Myocyte (in vitro differentiated cells): Measurements from ENCODE around the gene ITPRID2. TPM values are rescaled to one million over a fixed set of nuclear protein-coding genes. Genes with fewer than 3 reads are reported as not detected.

Experiments used
- DNase-seq: peaks from one replicate; pipeline ENCODE4 v3.0.0-alpha.2; 2012; ENCODE audit warnings: low read depth
- total RNA-seq: library from RNA; depleted of rRNA; stranded (reverse); fragments of >200 nt; gene quantifications from 2 replicates; pipeline ENCODE4 v1.2.3, GENCODE V29; 2014

Gene ITPRID2
- total RNA-seq, 1 donor from 2014 or later, result 121 TPM

DNA sequence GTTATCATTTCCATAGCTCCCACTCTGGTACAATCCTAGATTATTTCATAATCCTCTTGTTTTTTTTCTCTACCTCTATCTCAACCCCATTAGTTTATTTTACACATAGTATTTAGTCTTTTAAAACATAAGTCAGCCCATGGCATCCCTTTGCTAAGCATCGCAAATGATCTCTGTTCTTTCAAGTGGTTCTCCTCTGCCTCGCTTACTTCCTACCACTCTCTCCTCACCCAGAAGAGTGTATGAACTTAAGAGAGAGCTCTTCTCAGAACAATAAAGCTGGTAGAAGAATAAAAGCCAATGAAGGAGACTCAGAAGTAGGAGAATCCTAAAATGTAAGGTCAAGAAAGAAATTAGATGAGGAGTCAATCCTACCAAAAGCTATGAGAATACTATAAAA is 12.2 kb upstream of the ITPRID2 start:
- no peak for DNase-seq

DNA sequence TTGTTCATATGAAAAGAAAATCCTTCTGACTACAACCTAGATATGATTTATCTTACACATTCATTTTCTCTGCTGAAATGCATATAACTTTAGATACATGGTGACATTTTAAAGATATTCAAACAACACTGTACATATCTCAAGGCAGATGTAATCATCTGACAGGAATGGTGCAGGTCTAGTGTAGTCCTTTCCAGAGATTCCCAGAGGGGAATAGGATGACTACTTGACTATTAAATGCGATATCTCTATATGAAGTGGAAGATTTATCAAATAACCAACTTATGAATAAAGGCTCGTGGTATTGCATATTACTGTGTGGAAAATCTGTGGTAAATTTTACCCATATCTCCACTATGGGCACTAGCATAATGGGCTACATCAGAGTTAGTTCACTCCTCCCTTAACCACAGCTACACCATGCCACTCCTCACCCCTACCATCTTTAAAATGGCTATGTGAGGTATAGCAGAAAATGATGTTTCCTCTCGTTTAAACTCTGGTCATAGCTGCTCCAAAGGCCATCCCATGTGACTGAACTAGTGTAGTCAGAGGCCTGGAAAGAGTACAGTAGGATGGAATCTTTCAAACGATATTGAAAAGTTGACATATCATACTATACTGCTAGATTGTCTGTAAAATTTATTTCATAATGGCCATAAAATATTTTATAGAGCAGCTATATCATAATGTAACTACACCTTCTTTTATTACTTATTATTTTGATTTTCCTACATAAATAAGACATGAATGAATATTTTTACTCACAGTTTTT is 9.1 kb upstream of the ITPRID2 start:
- DNase-seq, result no peak

DNA sequence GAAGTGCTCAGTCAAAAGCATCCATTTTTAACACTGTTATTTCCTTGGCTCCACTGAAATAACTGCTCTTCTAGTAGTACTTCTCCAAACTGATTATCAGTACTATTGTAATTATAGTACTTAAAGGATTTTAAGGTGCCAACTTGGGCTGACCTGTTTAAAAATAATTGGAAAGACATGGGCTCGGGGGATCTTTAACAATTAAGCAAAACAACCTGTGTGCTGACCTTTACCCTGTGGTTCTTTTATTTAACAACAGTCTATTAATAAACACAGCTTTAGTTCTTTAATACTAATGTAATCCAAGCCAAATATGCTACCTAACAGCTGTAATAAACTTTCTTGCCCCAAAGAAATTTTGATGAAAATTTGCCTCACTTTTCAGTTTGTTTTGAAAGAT is 6.9 kb upstream of the ITPRID2 start:
- DNase-seq, result no peak

GRCh38 chr2:181885096-181885495 is 6.4 kb upstream of the ITPRID2 start:
- no peak for DNase-seq

GRCh38 chr2:181886192-181886591 is 5.3 kb upstream of the ITPRID2 start:
- no peak for DNase-seq

DNA sequence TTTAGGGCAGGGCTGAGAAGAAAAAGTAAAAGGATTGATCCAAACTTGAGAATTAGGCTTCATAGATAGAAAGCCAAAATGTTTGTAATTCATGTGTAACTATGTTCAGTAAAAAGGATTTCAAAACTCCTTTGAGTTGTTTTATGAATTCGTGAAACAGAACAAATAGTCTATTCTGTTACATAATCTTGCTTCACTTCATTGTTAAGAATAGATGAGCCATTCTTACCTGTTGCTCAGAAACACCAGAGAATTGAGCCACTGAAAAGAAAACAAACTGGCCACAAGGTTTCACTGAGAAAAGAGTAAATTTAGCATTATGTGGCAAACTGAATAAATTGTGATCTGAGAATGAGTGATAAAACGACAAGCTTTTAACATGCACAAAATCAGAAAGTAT is 4.5 kb upstream of the ITPRID2 start:
- no peak for DNase-seq

- no peak for DNase-seq
These were observed 1.8 kb upstream of the ITPRID2 start for GRCh38 chr2:181889776-181890175.

- no peak for DNase-seq
These were observed 1.3 kb upstream of the ITPRID2 start for GRCh38 chr2:181890271-181890670.

GRCh38 chr2:181891966-181892798 is 652 bp downstream of the ITPRID2 start:
- DNase-seq, result peak; percentile 82

- no peak for DNase-seq
These were observed 1.4 kb downstream of the ITPRID2 start for GRCh38 chr2:181892799-181893435.

DNA sequence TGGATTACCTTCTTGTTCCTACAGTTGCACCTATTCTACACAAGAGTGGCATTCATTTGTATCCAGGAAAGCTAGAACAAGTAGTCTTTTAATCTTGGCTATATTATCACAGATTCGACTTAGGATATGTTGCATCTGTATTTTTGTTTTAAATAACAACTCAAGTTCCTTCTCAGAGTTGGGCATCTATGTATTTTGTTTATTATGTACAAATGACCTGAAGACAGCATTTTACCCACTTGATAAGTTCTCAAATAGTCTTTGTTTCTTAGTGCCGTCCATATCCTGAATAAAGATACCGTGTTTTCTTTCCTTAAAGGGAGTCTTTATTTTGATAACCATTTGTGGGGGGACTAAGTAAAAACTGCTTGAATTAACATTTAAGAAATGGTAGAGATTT is 2.9 kb downstream of the ITPRID2 start:
- DNase-seq, result no peak

GRCh38 chr2:181895818-181896217 is 4.3 kb downstream of the ITPRID2 start:
- DNase-seq, result no peak

GRCh38 chr2:181896286-181896685 is 4.8 kb downstream of the ITPRID2 start:
- DNase-seq, result no peak

DNA sequence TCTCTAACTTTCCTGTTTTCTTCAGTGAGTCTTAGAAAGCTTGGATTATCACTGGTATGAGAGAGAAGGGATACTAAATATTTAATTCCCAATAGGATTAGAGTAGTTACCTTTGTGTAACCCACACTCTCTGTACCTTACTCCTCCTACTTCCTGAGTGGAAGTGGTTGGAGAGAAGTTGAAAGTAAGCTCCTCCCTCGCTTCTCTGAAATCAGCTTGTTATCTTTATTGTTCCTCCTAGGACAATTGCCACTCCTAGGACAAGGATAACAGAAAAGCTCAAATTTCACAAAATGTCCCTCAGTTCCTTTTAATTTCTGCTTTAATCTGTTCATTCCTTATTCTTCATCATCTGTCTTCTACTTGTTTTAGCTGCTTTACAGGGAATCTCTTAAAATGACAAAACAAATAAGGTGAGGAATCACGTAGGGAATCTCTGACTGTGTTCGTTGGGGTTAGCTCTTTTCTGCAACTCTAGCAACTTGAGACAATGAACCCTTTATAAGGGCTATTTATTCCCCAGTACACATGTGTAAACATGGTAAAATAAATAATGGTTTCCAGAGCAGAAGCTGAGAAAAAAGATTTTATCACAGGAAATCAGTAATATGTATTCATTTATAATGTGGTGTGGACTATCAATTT is 8.6 kb downstream of the ITPRID2 start:
- DNase-seq, result no peak

GRCh38 chr2:181902625-181903024 is 11.1 kb downstream of the ITPRID2 start:
- DNase-seq, result no peak

- peak; percentile 57 for DNase-seq
These were observed 12.6 kb downstream of the ITPRID2 start for GRCh38 chr2:181904022-181904632.

- no peak for DNase-seq
These were observed 15.5 kb downstream of the ITPRID2 start for GRCh38 chr2:181907057-181907456.

DNA sequence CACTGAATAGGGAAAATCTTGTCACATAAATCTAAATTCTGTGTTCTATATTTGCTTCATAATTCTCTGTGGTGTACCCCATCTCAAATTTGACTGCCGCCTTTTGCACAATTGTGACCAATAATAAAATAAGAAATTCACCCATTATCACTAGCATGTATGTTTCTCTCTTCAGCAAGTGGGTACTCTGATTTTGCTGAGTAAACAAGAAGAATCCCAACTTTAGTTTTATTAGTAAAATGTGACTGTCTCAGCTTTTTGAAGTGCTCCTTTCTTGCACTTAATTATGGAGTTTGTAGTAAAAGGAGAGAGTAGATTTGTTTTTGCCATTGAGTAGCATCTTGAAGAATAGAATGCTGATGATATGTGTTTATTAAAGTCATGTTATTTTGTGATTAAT is 16.1 kb downstream of the ITPRID2 start:
- no peak for DNase-seq

- no peak for DNase-seq
These were observed 18.7 kb downstream of the ITPRID2 start for GRCh38 chr2:181910028-181910831.

GRCh38 chr2:181911830-181912229 is 20.3 kb downstream of the ITPRID2 start:
- DNase-seq, result no peak
